ENCODE data around the gene EVL.

GRCh38 chr14:100102156-100102785, 37.0 kb downstream of the EVL start:
- TF ChIP-seq CTCF (conservative IDR thresholded peaks at IDR 0.05 in 1 of 2, IDR thresholded peaks at IDR 0.05 in 1 of 2; ENCODE audit: low read depth in 1 of 2, low read length in 2 of 2), result no peak
- TF ChIP-seq EZH2 (IDR thresholded peaks at IDR 0.05; ENCODE audit: low read length, missing control alignments), result no peak

All from fibroblast of lung (primary cell).